ENCODE measurements around the gene GM2A. TPM values are rescaled to one million over a fixed set of nuclear protein-coding genes. Genes with fewer than 3 reads are reported as not detected.
"Not testable (repeated sequence)": the region's sequence is repeated elsewhere in the genome, so short reads cannot be mapped to it uniquely, and the experiment has no call there.

Gene GM2A
- total and polyA plus RNA-seq, 2 donors (not counting 1 experiment from before 2014, with no cell fraction given), result 29.8 to 82.7 TPM

- Mint-ChIP-seq H3K27me3 (no peaks in the 10 kb centered on the region), H3K9me3 (ENCODE audit: insufficient read depth) (no peaks in the 10 kb centered on the region), H3K27ac (peak overlapping the region; percentile 88), H3K4me1 (peaks cover 67% of the 10 kb centered on the region), H3K4me3 (peak overlapping the region; percentile 95)
- DNase-seq, result no peak
- no peak overlapping the region for H2AFZ ChIP-seq (ENCODE audit: insufficient read depth, low read depth, low read length, poor library complexity, severe bottlenecking)
- peak overlapping the region; percentile 83 for H3K4me2 ChIP-seq (replicated peaks; ENCODE audit: low read depth, low read length, poor library complexity, severe bottlenecking)
- TF ChIP-seq EZH2 (IDR thresholded peaks at IDR 0.05; ENCODE audit: borderline replicate concordance, insufficient read depth, low read depth, low read length, poor library complexity, severe bottlenecking), result no peak
- no peak for TF ChIP-seq CTCF (IDR thresholded peaks at IDR 0.05)
- WGBS (ENCODE audit: insufficient coverage), result no CpG with 5 or more reads among the region's 1 CpG
- ChIA-PET POLR2A (interaction anchor here (1.0 to 3.6 kb wide), 2 partner anchors 42 to 99 kb away, joined by 3 to 53 read pairs; no protein-coding TSS in a partner anchor), CTCF (interaction anchor here (0.7 to 3.6 kb wide), 8 partner anchors 12 to 128 kb away, joined by 3 to 33 read pairs (median 3); no protein-coding TSS in a partner anchor)
- peaks cover 63 to 70% of the 10 kb centered on the region in 2 donors for H3K4me1 ChIP-seq (ENCODE audit: control insufficient read depth in 2 of 2, insufficient read depth in 2 of 2, low read length in 2 of 2)
- no peaks in the 10 kb centered on the region for H3K9me3 ChIP-seq (ENCODE audit: control extremely low read depth in 1 of 3, control insufficient read depth in 2 of 3, insufficient read depth in 1 of 3, low read length in 2 of 3)
- H3K4me3 ChIP-seq (ENCODE audit: control extremely low read depth in 1 of 5, extremely low read depth in 1 of 5, insufficient read depth in 1 of 5, low read depth in 2 of 5, low read length in 4 of 5), result peak overlapping the region; percentile 74 to 96 (median 89)
- peaks cover 0 to 26% of the 10 kb centered on the region in 2 experiments for H3K36me3 ChIP-seq (replicated peaks in 1 of 2; ENCODE audit: control extremely low read depth in 1 of 2, control insufficient read depth in 1 of 2, extremely low read depth in 1 of 2, insufficient read depth in 2 of 2, low read length in 1 of 2)
- peak overlapping the region; percentile 14 to 90 for H3K27ac ChIP-seq (ENCODE audit: low read length in 2 of 2)
- H3K27me3 ChIP-seq (replicated peaks in 1 of 4; ENCODE audit: control extremely low read depth in 1 of 4, control insufficient read depth in 3 of 4, insufficient read depth in 4 of 4, low read length in 3 of 4), result no peaks in the 10 kb centered on the region
- intact Hi-C loops (cut with micrococcal nuclease), result loop anchor here (5.0 to 10.0 kb wide), 3 partner anchors 518 to 1290 kb away; partner anchors contain the start of genes G3BP1, RBM22 and SLC26A2
- peaks cover 67% of the 10 kb centered on the region for H3K79me2 ChIP-seq (ENCODE audit: control insufficient read depth, insufficient read depth, low read length)
- H3K9ac ChIP-seq (ENCODE audit: low read length), result peak overlapping the region; percentile 85
- no peak for ATAC-seq (ENCODE audit: low read depth)
- peaks cover 24% of the 10 kb centered on the region for H4K20me1 ChIP-seq (ENCODE audit: control insufficient read depth, insufficient read depth, low read length, poor library complexity, severe bottlenecking)
These were observed 1.6 kb downstream of the GM2A start for GRCh38 chr5:151254556-151254955.

GRCh38 chr5:151254990-151255389 is 2.0 kb downstream of the GM2A start:
- Mint-ChIP-seq H3K4me1 (peaks cover 72% of the 10 kb centered on the region), H3K4me3 (peak overlapping the region; percentile 95), H3K27ac (peak overlapping the region; percentile 97)
- not testable (repeated sequence) for H3K27me3 ChIP-seq (replicated peaks in 1 of 4; ENCODE audit: control extremely low read depth in 1 of 4, control insufficient read depth in 3 of 4, insufficient read depth in 4 of 4, low read length in 3 of 4); DNase-seq; H3K9me3 Mint-ChIP-seq (ENCODE audit: insufficient read depth); H3K27me3 Mint-ChIP-seq; H3K9me3 ChIP-seq (ENCODE audit: control extremely low read depth in 1 of 3, control insufficient read depth in 2 of 3, insufficient read depth in 1 of 3, low read length in 2 of 3); H2AFZ ChIP-seq (ENCODE audit: insufficient read depth, low read depth, low read length, poor library complexity, severe bottlenecking); ATAC-seq (ENCODE audit: low read depth)
- POLR2A ChIA-PET, result interaction anchor here (3.6 kb wide), 1 partner anchor 42 kb away, joined by 53 read pairs; no protein-coding TSS in a partner anchor
- 100% methylated on average over 4 of the region's 5 CpGs for WGBS (ENCODE audit: insufficient coverage)
- Histone ChIP-seq H3K27ac (ENCODE audit: low read length in 2 of 2) (peak overlapping the region; percentile 90), H3K4me3 (ENCODE audit: control extremely low read depth in 1 of 5, extremely low read depth in 1 of 5, insufficient read depth in 1 of 5, low read depth in 2 of 5, low read length in 4 of 5) (peak overlapping the region; percentile 18 to 96 (median 76)), H3K4me1 (ENCODE audit: control insufficient read depth in 2 of 2, insufficient read depth in 2 of 2, low read length in 2 of 2) (peaks cover 63 to 74% of the 10 kb centered on the region in 2 donors), H3K9ac (ENCODE audit: low read length) (peak overlapping the region; percentile 85), H3K79me2 (ENCODE audit: control insufficient read depth, insufficient read depth, low read length) (peaks cover 71% of the 10 kb centered on the region), H3K4me2 (replicated peaks; ENCODE audit: low read depth, low read length, poor library complexity, severe bottlenecking) (peak overlapping the region; percentile 83), H3K36me3 (replicated peaks in 1 of 2; ENCODE audit: control extremely low read depth in 1 of 2, control insufficient read depth in 1 of 2, extremely low read depth in 1 of 2, insufficient read depth in 2 of 2, low read length in 1 of 2) (peaks cover 0 to 31% of the 10 kb centered on the region in 2 experiments), H4K20me1 (ENCODE audit: control insufficient read depth, insufficient read depth, low read length, poor library complexity, severe bottlenecking) (peaks cover 28% of the 10 kb centered on the region)
- intact Hi-C loops (cut with micrococcal nuclease), result loop anchor here (5.0 to 10.0 kb wide), 4 partner anchors 192 to 1290 kb away; partner anchors contain the start of genes G3BP1, RBM22, SLC26A2 and SLC36A1
- CTCF ChIA-PET, result interaction anchor here (0.7 to 3.4 kb wide), 7 partner anchors 12 to 129 kb away, joined by 3 to 28 read pairs (median 3); no protein-coding TSS in a partner anchor

All from B cell (primary cell).